NCI-H2171 (cell line): ENCODE data around the gene FTO.
A peak's percentile ranks its signal among the peaks of the same experiment; 100 is the strongest.

Source experiments
- DNase-seq: peaks from one replicate; lab custom pipeline; 2025; lab: John Stamatoyannopoulos, UW

Gene FTO

DNA sequence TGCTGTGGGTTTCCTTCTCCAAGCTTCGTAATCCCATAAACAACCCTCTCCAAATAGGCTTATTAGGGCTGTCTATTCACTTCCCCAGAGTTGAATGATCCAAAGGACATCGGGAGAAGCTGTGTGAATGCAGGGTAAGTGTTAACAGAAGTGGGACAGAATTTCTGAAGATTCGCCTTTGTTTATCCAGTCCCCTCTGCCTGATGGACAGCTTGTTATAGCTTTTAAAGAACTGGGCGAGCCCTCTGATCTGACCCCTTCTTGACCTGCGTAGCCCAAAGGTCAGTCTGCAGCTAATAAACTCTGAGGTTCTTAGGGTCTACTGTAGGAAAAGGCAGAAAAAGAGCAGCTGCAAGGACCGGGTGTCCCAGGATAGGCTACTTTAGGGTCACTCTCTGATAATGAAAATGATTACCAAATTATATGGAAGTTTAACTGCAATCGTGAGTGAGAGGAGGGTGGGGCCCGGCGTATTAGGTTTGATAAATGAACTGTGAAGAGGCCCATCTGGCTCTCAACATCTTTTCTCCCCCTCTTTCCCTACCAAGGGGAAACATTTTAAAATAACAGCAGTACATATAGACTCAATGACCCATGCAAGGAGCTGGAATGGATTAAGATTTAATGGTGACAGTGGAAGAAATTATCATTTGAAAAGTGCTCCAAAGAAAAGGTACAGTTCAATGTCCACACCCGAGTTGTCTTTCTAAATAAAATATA is 233.4 kb downstream of the FTO start:
- peak; percentile 42 for DNase-seq

DNA sequence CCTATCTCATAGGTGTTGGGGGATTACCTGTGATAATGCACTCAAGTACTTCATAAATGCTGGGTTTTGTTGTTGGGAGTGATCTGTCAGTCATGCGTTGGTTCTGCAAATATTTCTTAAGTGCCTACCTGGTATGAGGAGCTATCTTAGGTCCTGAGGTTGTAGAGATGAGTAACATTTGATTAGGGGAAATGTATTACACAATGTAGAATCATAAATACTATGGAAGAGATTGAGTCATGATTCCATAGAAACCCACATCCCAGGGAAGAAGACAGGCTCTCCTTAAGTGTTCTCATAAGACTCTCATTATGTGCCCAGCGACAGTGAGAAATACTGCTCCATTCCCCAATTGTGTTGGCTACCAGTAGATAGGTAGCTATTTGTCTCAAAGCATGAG is 240.1 kb downstream of the FTO start:
- DNase-seq, result no peak

DNA sequence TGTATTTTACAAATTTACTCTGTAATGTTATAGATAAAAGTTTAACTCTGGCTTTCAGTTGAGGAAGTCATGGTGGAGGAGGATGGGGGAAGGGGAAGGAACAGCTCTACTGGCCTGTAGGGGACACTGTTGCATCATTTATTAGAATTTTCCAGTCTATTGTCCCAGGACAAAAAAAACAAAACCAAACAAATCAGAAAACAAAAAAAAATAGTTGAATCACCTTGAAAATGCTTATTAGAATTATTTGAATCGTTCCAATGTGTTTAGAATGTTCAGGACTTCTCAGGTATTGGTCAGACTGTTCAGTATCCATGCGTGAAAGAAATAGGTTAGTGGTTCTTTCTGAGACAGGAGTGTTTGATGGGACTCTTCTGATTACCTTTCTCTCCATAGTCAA is 242.0 kb downstream of the FTO start:
- no peak for DNase-seq

DNA sequence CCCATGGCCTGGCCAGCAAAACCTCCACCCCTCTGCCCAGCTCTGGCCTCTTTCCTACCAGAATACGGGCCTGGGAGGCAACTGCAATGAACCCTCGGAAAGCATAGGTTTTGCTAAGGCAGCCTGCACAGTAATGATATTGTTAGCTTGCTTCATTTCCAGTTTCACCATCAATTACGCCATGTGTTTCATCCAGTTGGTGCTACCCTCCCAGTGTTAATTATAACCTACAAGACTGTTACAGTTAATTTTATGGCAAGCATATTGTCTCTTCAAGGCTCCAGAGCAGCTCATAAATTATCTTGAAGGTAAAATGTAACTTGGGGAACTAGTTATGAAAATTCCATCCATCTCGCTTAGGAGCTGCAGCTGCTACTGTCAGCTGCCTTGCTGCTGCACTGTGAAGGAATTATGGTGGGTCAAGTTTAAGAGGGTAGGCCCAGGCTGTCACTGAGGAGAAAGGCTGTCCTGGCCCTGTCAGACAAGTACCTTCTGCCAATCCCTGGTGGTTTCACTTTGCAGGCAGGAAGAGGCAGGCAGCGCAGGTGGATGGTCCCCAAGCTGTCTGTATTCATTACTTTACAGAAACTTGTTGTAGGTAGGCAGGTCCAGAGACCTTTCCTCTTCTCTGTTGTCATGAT is 242.9 kb downstream of the FTO start:
- DNase-seq, result no peak

GRCh38 chr16:53947642-53948041 is 243.7 kb downstream of the FTO start:
- no peak for DNase-seq

- no peak for DNase-seq
These were observed 244.4 kb downstream of the FTO start for GRCh38 chr16:53948326-53948725.

GRCh38 chr16:53948734-53949430 is 244.9 kb downstream of the FTO start:
- DNase-seq, result no peak

DNA sequence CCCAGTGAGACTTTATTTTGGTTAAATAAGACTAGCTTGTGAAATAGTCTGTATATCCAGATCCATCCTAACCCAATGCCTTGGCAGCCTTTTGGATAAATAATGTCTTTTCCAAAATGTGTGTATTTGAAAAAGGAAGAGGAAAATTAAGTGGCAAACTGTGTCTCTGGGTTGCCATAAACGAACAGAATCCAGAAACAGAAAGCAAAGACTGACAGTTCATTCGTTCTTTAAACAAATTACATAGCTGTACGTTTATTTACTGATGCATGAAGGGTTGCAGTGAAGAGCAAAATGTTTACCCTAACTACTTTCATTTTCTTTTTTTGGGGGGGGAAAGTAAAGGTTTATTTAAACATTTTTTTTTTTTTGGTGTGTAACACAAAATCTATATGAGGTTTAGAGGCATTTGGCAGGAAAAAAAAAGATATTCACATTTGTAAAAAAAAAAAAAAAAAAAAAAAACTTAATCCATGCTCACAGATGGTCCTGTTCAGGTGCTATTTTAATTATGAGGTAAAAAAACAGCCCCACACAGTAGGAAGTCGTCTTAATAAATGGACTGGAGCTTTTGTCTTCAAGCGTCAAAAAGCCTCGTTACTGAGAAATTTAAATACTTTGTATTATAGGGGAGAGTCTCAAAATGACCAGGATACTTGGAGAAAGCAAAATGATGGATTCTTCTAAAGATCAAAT is 245.9 kb downstream of the FTO start:
- peak; percentile 39 for DNase-seq

DNA sequence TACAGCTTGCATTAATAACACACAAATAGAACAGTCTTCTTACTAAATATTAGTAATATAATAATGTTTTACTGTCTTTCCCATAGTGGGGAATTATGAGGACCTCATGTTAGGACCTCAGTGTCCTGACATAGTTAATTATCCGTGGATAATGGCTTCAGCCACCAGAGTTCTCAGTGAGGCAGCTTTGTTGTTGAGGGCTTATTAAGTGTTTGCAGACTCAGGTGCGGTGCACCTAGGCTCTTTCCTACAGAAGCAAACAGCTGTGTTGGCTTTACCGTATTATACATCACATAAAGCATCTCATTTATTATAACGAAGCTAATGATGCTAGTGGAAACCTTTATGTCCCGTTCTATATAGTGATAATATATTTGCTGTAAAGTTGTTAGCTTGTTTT is 246.7 kb downstream of the FTO start:
- no peak for DNase-seq

DNA sequence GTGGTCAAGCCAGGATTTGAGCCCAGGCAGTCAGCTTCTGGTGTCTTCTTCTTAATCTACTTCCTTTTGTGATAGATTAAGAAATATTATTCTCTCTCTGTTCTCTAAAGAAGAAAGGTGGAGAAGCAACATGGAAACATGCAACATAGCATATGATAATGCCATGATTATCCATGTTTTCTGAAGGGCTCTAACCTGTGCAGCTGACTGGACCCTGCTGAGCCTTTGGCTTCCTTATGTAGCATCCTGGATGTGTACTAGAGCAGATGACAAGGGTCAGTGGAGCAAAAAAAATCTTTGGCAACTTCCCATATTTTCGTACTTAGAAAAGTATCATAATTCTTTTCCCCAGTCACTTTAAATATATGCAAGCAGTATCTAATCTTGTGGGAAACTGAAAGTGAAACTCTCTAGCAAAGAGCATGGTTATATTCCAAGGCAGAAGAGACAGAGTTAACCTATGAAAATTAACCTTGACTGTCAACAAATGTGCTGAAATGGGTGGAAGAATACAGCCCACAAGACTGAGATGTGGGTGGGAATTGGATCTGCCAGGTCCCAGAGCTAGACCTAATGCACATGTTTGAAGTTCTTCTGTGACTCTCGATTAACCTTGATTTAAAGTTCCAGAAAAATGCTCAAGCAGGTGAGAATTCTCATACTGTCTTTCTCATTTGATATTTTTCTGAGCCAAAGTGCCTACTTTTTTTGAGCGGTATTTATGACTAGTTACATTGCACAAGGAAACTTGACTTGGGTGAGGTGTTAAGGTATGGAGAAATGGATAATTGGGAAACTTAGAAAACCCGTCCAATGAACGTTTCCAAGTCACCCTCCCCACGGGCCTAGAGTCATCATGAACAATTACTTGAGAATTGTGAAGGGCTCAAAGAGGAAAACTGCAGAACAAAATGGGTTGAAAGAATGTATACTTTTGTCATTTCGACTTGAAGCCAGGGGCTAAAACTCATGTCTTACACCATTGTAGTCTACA is 248.6 kb downstream of the FTO start:
- no peak for DNase-seq

GRCh38 chr16:53953336-53953735 is 249.4 kb downstream of the FTO start:
- DNase-seq, result no peak

DNA sequence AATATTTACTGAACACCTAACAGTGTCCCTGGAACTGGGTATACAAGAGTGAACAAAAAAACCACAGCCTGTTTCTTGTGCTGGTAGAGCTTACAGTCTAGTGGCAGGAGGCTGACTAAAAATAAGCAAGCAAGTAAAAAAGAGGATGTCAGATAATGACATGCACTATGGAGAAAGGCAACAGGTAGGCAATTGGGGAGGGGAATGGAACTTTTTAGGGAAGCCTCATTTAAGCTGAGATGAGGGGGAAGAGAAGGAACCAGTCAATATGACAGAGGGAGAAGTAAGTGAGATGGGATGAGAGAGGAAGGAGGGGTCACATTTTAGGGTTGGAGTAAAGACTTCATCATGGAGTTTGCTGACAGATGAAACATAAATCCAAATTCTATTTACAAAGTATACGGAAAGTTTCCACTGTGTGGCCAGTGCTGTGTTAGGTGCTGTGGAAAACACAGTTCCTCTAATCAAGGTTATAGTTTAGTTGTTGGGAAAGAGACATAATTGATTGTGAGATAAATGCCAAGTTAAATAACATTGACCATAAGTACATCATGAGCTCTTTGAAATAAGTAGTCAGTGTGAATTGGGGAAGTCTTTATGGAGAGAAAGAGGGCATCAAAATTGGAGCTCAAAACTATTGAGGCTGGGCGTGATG is 251.4 kb downstream of the FTO start:
- DNase-seq, result no peak

DNA sequence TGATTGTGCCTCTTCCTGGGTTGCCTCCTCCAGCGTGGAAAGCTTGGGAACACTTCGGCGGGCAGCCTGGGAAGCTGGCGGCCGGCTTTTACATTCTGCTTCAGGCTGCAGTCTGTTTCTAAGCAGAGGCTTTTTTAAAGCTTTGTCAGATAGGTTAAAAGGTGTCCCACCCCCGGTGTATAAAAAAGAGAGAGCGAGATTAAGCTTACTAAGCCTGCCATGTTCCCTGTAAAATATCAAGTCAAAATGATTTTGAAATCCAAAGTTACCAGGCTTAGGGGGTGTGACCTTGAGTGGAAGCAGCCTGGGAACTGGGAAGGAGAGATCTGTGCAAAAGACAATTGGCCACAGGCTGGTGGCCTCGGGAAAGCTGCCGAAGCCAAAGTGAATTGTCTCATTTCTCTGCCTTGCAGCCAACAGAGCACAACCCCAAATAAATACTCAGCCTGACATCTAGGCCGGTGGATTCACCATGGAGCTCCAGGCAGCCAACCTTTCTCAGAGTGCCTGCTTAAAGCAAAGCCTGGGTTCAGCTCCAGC is 254.5 kb downstream of the FTO start:
- DNase-seq, result no peak

- no peak for DNase-seq
These were observed 256.3 kb downstream of the FTO start for GRCh38 chr16:53960050-53960812.

- DNase-seq, result peak; percentile 54
These were observed 257.1 kb downstream of the FTO start for GRCh38 chr16:53960954-53961616.

GRCh38 chr16:53962041-53962440 is 258.1 kb downstream of the FTO start:
- DNase-seq, result no peak

DNA sequence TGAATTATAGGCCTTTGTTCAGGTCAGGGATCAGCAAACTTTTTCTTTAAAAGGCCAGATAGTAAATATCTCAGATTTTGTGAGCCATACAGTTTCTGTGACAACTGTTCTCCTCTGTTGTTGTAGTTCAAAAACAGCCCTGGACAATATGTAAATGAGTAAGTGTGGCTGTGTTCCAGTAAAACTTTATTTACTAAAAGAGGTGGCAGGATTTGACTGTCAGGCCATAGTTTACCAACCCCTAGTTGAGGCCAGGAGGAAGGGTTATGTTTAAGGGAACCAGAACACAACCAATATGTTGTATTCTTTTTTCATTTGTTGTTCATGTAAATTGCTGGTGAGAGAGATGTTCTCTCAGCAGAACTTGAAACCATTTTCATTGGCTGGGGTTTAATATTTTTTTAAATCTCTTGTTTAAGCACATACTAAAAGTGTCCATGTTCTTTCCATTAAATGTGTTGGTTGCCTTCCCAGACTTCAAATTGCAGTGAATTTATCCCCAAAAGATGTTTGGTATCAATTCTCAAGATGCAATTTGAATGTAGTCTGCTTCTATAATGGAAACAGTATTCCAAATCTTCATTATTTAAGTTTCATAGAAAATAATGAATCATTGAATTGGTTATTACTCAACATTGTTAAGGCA is 260.3 kb downstream of the FTO start:
- DNase-seq, result no peak

- DNase-seq, result no peak
These were observed 263.0 kb downstream of the FTO start for GRCh38 chr16:53966821-53967571.
